Epithelial cell of esophagus (primary cell): Measurements from ENCODE around the gene HLA-DPA1.

Experiments
- DNase-seq: peaks from one replicate; pipeline ENCODE4 v3.0.0; 2010; ENCODE audit warnings: low read depth
- H3K4me3 ChIP-seq: 2 replicates; pipeline ENCODE4 v1.5.1; 2011; ENCODE audit warnings: mild to moderate bottlenecking, low read length, control low read depth
- TF ChIP-seq, protein P1 (sequence below): IDR thresholded peaks from 2 replicates; pipeline ENCODE4 v1.5.1; 2011; ENCODE audit warnings: low read depth, mild to moderate bottlenecking, low read length, control low read depth, inconsistent platforms; ENCODE audit not compliant: insufficient read depth; ENCODE audit errors: missing control alignments

The HLA-DPA1 gene

DNA sequence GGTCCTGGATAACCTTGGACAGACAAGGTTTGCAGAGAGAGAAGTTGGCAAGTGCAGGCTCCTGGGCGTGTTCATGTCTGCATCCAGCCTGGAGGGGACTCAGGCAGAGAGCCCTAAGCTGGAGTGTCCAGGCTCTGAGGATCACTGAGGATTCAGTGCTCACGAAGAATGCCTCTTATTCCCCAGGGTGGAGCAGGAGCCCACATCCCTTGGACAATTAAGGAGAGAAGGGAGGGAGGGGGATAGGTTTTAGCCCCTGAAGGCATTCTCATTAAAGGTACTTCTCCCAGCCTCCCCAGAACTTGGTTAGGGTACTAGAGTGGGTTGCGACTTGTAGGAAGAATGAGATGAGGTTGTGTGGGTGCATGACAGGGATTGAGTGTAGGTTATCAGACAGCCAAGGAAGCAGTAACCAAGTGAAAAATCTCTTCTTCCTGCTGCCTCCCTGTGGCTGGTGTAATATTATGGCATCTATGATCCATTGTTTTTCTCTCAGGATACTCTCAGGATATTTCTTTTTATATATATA lies 3.0 kb upstream of the HLA-DPA1 start:
- H3K4me3 ChIP-seq, result no peak overlapping the region
- no peak for DNase-seq
- TF ChIP-seq, protein P1, sequence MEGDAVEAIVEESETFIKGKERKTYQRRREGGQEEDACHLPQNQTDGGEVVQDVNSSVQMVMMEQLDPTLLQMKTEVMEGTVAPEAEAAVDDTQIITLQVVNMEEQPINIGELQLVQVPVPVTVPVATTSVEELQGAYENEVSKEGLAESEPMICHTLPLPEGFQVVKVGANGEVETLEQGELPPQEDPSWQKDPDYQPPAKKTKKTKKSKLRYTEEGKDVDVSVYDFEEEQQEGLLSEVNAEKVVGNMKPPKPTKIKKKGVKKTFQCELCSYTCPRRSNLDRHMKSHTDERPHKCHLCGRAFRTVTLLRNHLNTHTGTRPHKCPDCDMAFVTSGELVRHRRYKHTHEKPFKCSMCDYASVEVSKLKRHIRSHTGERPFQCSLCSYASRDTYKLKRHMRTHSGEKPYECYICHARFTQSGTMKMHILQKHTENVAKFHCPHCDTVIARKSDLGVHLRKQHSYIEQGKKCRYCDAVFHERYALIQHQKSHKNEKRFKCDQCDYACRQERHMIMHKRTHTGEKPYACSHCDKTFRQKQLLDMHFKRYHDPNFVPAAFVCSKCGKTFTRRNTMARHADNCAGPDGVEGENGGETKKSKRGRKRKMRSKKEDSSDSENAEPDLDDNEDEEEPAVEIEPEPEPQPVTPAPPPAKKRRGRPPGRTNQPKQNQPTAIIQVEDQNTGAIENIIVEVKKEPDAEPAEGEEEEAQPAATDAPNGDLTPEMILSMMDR, result no peak

DNA sequence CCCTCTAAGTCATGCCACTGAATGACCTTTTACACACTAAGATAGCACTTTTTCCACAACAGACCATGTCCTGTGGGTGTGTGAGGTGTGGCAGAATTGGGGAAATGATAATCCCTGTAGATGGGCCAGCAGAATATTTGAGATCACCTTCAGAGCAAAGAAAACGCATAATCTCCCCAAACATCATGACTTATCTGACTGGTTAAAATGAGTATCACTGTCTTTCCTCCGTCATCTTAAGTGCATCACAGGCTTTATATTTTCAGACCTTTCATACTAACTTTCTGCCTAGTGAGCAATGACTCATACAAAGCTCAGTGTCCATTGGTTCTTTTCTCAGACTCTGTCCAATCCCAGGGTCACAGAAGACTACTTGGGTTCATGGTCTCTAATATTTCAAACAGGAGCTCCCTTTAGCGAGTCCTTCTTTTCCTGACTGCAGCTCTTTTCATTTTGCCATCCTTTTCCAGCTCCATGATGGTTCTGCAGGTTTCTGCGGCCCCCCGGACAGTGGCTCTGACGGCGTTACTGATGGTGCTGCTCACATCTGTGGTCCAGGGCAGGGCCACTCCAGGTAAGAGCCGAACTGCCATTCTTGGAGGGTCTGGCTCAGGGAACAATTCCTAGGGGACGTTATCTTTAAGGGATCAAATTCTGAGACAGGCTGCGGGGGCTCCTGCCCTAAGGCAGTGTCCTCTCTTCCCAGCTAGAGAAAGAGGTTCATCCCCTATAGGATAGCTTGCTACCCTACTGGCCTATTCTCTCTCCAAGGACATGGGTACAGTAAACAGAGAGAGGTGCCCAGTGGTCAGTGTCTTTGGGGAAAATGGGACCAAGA lies 2.3 kb upstream of the HLA-DPA1 start, which contains the start of gene HLA-DPB1:
HLA-DPB1 (plus strand) TSS at position 423 of the 838 bp plus-strand sequence; CDS start at position 475, 52 bp downstream.
- no peak within 1 kb of the TSS for H3K4me3 ChIP-seq
- peak; percentile 61 for DNase-seq
- TF ChIP-seq, protein P1, result no peak

DNA sequence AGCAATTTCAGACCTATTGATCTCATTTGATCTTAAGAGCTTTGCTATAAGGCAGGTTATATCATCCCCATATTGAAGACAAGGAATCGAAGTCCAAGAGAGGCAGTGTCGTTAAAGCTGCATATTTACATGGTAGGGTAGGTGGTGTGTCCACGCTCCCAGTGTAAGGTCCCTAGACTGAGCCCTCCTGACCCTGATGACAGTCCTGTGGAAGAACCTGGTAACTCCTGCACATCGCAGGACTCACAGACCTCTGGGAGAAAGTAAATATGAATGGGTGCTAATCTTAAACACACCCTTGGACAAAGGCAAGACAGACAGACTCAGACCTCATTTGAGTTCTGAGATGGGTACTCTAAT lies 1.7 kb upstream of the HLA-DPA1 start:
- DNase-seq, result no peak
- H3K4me3 ChIP-seq, result no peak overlapping the region
- TF ChIP-seq, protein P1, result no peak

DNA sequence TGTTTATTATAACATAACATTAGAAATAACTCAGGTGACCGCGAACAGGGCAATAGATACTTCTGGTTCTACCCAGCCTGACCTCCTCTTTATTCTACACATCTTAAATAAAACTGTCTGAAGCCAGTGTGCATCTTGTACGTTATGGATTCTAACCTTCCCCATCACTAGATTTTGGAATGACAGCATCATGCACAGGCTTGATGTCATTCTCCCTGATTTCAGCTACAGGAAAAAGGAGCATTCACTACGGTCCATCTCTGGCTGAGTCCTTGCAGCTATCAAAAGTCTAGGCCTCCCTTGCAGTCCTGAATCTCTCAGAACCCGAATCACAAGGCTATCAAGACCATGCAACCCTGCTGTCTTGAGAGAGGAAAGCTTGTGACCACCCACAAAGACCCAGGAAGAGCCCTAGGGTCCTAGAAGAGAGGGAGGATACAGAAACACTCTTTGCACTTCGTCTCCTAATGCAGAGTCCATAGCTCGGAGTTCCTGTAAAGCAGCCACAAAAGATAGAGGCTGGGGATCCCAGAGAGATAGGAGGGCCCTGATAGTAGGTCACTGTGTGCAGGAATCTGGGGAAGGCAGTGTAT lies 845 bp downstream of the HLA-DPA1 start:
- no peak overlapping the region for H3K4me3 ChIP-seq
- DNase-seq, result no peak
- TF ChIP-seq, protein P1, result no peak

DNA sequence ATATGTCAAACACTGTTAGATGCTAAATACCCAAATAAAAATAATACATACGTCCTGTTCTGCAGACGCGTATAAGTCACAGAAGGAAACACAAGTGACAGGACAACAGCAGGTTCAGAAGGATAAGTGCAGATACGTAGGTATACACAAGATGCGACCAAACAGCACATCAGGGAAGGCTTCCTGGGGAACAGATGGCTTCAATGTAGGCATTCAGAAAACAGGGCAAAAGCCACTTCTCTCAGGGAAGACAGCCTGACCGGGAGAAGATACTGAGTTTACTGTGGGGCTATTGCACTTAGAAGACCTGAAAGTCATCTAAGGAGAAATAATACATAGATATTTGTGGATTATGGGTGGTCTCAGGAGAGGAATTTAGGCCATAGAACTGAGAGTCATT lies 1.9 kb downstream of the HLA-DPA1 start:
- H3K4me3 ChIP-seq, result no peak overlapping the region
- TF ChIP-seq, protein P1, result no peak
- no peak for DNase-seq

DNA sequence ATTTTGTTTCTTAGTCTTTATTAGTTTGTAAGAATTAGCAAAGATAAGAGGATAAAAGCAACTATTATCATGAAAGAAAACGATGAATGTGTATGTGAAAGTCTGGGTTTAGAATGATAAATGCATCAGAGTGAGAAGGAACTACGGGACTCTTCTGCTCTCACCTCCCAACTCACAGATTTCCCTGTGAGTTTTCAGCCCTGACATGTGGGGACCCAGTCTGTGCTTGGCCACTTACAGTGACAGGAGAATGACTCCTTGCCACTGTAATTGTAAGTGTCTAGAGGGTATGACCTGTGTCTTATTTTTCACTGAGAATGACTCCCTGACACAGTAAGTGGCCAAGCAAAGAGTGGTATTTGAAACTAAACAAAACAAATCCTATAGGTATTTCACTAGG lies 2.5 kb downstream of the HLA-DPA1 start:
- H3K4me3 ChIP-seq, result no peak overlapping the region
- no peak for DNase-seq
- TF ChIP-seq, protein P1, result no peak
